Lung (tissue), 12 donors: Measurements from ENCODE around the gene ATG5. TPM values are rescaled to one million over a fixed set of nuclear protein-coding genes. Genes with fewer than 3 reads are reported as not detected.
"Not testable (repeated sequence)": the region's sequence is repeated elsewhere in the genome, so short reads cannot be mapped to it uniquely, and the experiment has no call there.

Source experiments
- ATAC-seq: fragments of 200-7000 bp; cut with Tn5 transposase; one replicate; pipeline ENCODE4 v1.9.1; 2020; ENCODE audit warnings: moderate number of reproducible peaks; ENCODE audit not compliant: insufficient read depth, low FRiP score
- DNase-seq, 3 donors: peaks; one replicate each; pipeline ENCODE4 v3.0.0-alpha.2; 2013 to 2017
- H3K27ac ChIP-seq, 2 donors: one replicate each; pipeline ENCODE4 v1.5.1; 2013; ENCODE audit warnings: mild to moderate bottlenecking in 2 of 2, moderate library complexity in 2 of 2, control low read depth in 1 of 2, inconsistent platforms in 1 of 2, low read depth in 1 of 2, low read length in 1 of 2
- H3K27me3 ChIP-seq, 3 donors: one replicate each; pipeline ENCODE4 v1.5.1; 2013; ENCODE audit warnings: low read length in 2 of 3; ENCODE audit not compliant: control insufficient read depth in 3 of 3, insufficient read depth in 3 of 3
- H3K36me3 ChIP-seq, 4 donors: one replicate each; pipeline ENCODE4 v1.5.1; 2013; ENCODE audit warnings: low read length in 4 of 4, mild to moderate bottlenecking in 1 of 4, moderate library complexity in 1 of 4; ENCODE audit not compliant: control insufficient read depth in 4 of 4, insufficient read depth in 4 of 4
- H3K4me1 ChIP-seq, 5 donors: one replicate each; pipeline ENCODE4 v1.5.1; 2013; ENCODE audit warnings: low read length in 5 of 5, mild to moderate bottlenecking in 2 of 5, moderate library complexity in 1 of 5; ENCODE audit not compliant: control insufficient read depth in 5 of 5, insufficient read depth in 5 of 5
- H3K4me3 ChIP-seq: one replicate; pipeline ENCODE4 v1.5.1; 2013; ENCODE audit warnings: mild to moderate bottlenecking, control low read depth, moderate library complexity
- H3K9ac ChIP-seq, 2 donors: one replicate each; pipeline ENCODE4 v1.5.1; 2013; ENCODE audit warnings: low read length in 2 of 2, control low read depth in 1 of 2; ENCODE audit not compliant: insufficient read depth in 1 of 2
- H3K9me3 ChIP-seq, 4 donors: one replicate each; pipeline ENCODE4 v1.5.1; 2013; ENCODE audit warnings: low read length in 3 of 4, mild to moderate bottlenecking in 1 of 4, moderate library complexity in 1 of 4; ENCODE audit not compliant: control insufficient read depth in 4 of 4, insufficient read depth in 3 of 4
- CTCF ChIP-seq: IDR thresholded peaks from 2 replicates; pipeline ENCODE4 v1.5.1; 2012; ENCODE audit warnings: mild to moderate bottlenecking; ENCODE audit errors: control extremely low read depth, extremely low read depth
- WGBS, 2 donors: extraction: QIAGEN DNeasy Blood & Tissue Kit; methylation state at CpG; one replicate each; pipeline ENCODE4 v1.1.7; 2013; 5-methylcytosine and 5-hydroxymethylcytosine counted together
- polyA plus RNA-seq, 2 donors: library from polyadenylated mRNA; stranded (reverse); fragments of 200-250 nt; gene quantifications; one replicate each; pipeline ENCODE4 v1.2.1, GENCODE V29; 2013
- total RNA-seq, 2 donors: library from RNA; depleted of rRNA in 1 of 2; stranded (reverse); fragments of >200 nt in 1 of 2; gene quantifications; one replicate each; pipeline ENCODE4 v1.2.1, GENCODE V29; 2014 to 2021
- donor health status: control.
- donor health status: control.
- donor health status: Bipolar disorder and iron deficiency.
- donor health status: healthy.
- donor health status: DM: yes; HTN: yes; CAD: no.

ATG5 gene
- total and polyA plus RNA-seq, 4 donors = 15.0 to 54.2 (median 22.3) TPM

- DNase-seq = no peak
- no peak overlapping the region for H3K27ac ChIP-seq
- WGBS, 2 donors = 87 to 93% methylated on average over 4 of the region's 4 CpGs
- peaks cover 0 to 7% (median 0%) of the 10 kb centered on the region in 5 donors for H3K4me1 ChIP-seq
- H3K36me3 ChIP-seq = no peaks in the 10 kb centered on the region
- no peaks in the 10 kb centered on the region for H3K9me3 ChIP-seq
- ATAC-seq = no peak
- H3K4me3 ChIP-seq = no peak overlapping the region
- no peak overlapping the region for H3K9ac ChIP-seq
- no peaks in the 10 kb centered on the region for H3K27me3 ChIP-seq
- no peak for TF ChIP-seq CTCF
These were observed 172.6 kb downstream of the ATG5 start for GRCh38 chr6:106152952-106153351.

GRCh38 chr6:106152476-106152875, 173.1 kb downstream of the ATG5 start:
- not testable (repeated sequence) for H3K36me3 ChIP-seq, H3K4me1 ChIP-seq, ATAC-seq, DNase-seq, H3K4me3 ChIP-seq, H3K27me3 ChIP-seq, H3K27ac ChIP-seq, H3K9ac ChIP-seq, H3K9me3 ChIP-seq
- WGBS, 2 donors = 90 to 91% methylated on average over 3 of the region's 3 CpGs

DNA sequence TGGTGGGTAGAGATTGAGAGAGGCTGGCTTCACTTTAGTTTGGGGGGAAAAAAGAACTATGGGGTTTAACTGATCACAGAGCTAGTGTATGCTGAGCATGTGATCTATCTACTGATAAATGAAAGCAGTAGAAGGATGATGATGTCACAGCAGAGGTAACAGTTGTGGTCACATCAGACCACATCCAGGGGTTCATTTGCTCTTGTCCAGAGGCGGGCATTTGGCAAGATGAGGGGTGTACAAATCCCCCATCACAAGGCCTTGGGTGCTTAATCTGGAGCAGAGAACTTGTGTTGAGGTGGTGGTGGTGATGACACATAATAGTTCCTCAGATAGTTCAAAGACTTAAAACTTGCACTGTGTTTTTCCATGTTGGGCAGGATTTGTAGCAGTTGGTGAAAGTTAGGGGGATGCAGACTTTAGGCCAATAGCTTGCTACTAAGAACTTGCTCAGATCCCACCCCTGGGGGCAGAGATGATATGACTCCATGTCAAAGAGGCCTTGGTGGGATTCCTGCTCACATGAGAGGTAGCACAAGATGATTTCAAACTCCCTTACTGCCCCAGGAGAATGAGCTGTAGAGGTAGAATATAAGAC, 176.0 kb downstream of the ATG5 start:
- DNase-seq = no peak
- Histone ChIP-seq H3K9me3 (no peaks in the 10 kb centered on the region), H3K36me3 (no peaks in the 10 kb centered on the region), H3K4me1 (no peaks in the 10 kb centered on the region), H3K27ac (no peak overlapping the region), H3K9ac (no peak overlapping the region), H3K4me3 (no peak overlapping the region), H3K27me3 (peaks cover 0 to 9% (median 0%) of the 10 kb centered on the region in 3 donors)
- 85 to 86% methylated on average over 1 of the region's 1 CpG for WGBS, 2 donors
- no peak for ATAC-seq
- no peak for TF ChIP-seq CTCF

DNA sequence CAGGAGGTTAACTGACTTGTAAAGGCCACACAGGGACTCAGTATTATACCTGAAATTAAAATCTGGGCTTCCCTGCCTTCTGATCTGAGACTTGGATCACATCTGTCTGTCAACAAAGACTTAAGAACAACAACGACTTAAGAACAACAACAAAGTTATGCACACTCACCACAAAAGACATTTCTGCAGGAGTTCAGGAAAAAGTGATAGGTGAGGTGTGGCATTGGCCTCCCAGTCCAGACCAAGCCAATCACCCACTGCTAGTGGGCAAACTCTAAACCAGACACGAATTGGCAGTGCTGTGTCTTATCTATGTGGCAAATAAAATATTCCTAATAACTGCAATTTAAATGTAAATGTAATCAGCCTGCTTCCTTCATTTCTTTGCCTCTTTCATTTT, 178.1 kb downstream of the ATG5 start:
- ATAC-seq (no peak), DNase-seq (no peak)
- H3K27ac ChIP-seq = no peak overlapping the region
- H3K4me3 ChIP-seq = no peak overlapping the region
- TF ChIP-seq CTCF = no peak
- peaks cover 0 to 9% (median 0%) of the 10 kb centered on the region in 3 donors for H3K27me3 ChIP-seq
- H3K36me3 ChIP-seq = no peaks in the 10 kb centered on the region
- no peak overlapping the region for H3K9ac ChIP-seq
- no peaks in the 10 kb centered on the region for H3K4me1 ChIP-seq
- 64 to 70% methylated on average over 2 of the region's 2 CpGs for WGBS, 2 donors
- no peaks in the 10 kb centered on the region for H3K9me3 ChIP-seq
